Stimulated activated naive B cell treated with anti-CD40 and anti-IgM and Interleukin-4, amounts not matched to agents 10 μg/mL and 1 μg/mL and 100 μg/mL, for 72 hours (primary cell): ENCODE measurements around the gene MYL5.
"Not testable (repeated sequence)": the region's sequence is repeated elsewhere in the genome, so short reads cannot be mapped to it uniquely, and the experiment has no call there.

ENCODE experiments used
- ATAC-seq, 2 donors: fragments of 150-1000 bp; cut with Tn5 transposase; replicated peaks; 2 replicates each; pipeline ENCODE4 v1.10.0; 2021; ENCODE audit warnings: moderate library complexity in 1 of 2
- DNase-seq: peaks from one replicate; pipeline ENCODE4 v3.0.0; 2021
- H3K27ac Mint-ChIP-seq: one replicate; pipeline ENCODE4 v1.8.0; 2022; ENCODE audit warnings: mild to moderate bottlenecking, mixed read lengths
- H3K27me3 Mint-ChIP-seq, 2 donors: one replicate each; pipeline ENCODE4 v1.8.0; 2022; ENCODE audit warnings: mixed read lengths in 2 of 2
- H3K36me3 Mint-ChIP-seq, 2 donors: one replicate each; pipeline ENCODE4 v1.8.0; 2022; ENCODE audit warnings: mixed read lengths in 2 of 2, mild to moderate bottlenecking in 1 of 2
- H3K4me1 Mint-ChIP-seq, 2 donors: one replicate each; pipeline ENCODE4 v1.8.0; 2022; ENCODE audit warnings: mixed read lengths in 2 of 2, mild to moderate bottlenecking in 1 of 2
- H3K4me3 Mint-ChIP-seq, 2 donors: one replicate each; pipeline ENCODE4 v1.8.0; 2022; ENCODE audit warnings: mild to moderate bottlenecking in 2 of 2, mixed read lengths in 2 of 2, moderate library complexity in 1 of 2
- H3K9me3 Mint-ChIP-seq, 2 donors: one replicate each; pipeline ENCODE4 v1.8.0; 2022; ENCODE audit warnings: mixed read lengths in 2 of 2, mild to moderate bottlenecking in 1 of 2

The MYL5 gene

GRCh38 chr4:729336-730315 lies 55.3 kb downstream of the MYL5 start:
- Mint-ChIP-seq H3K4me1 (peaks cover 15 to 24% of the 10 kb centered on the region in 2 donors), H3K27ac (no peak overlapping the region), H3K27me3 (no peaks in the 10 kb centered on the region), H3K36me3 (peaks cover 20 to 24% of the 10 kb centered on the region in 2 donors), H3K9me3 (peaks cover 0 to 2% of the 10 kb centered on the region in 2 donors), H3K4me3 (no peak overlapping the region)
- ATAC-seq, result no peak
- DNase-seq, result no peak

- ATAC-seq (no peak), DNase-seq (no peak)
- peaks cover 10 to 16% of the 10 kb centered on the region in 2 donors for H3K4me1 Mint-ChIP-seq
- no peaks in the 10 kb centered on the region for H3K27me3 Mint-ChIP-seq
- no peak overlapping the region for H3K27ac Mint-ChIP-seq
- peaks cover 27 to 32% of the 10 kb centered on the region in 2 donors for H3K36me3 Mint-ChIP-seq
- peaks cover 0 to 2% of the 10 kb centered on the region in 2 donors for H3K9me3 Mint-ChIP-seq
- no peak overlapping the region for H3K4me3 Mint-ChIP-seq
Measured at GRCh38 chr4:730511-730910, 56.2 kb downstream of the MYL5 start.

- H3K4me3 Mint-ChIP-seq, result not testable (repeated sequence)
Measured at GRCh38 chr4:730946-731904, 56.9 kb downstream of the MYL5 start.

More at GRCh38 chr4:730946-731904, 56.9 kb downstream of the MYL5 start:
- not testable (repeated sequence) for DNase-seq, H3K9me3 Mint-ChIP-seq, H3K27me3 Mint-ChIP-seq, ATAC-seq, H3K27ac Mint-ChIP-seq, H3K4me1 Mint-ChIP-seq
- H3K36me3 Mint-ChIP-seq, result peaks cover 27 to 35% of the 10 kb centered on the region in 2 donors
